ENCODE data around the gene SMAP2. TPM values are rescaled to one million over a fixed set of nuclear protein-coding genes. Genes with fewer than 3 reads are reported as not detected.

The SMAP2 gene
- polyA plus RNA-seq, 3 donors: 302 to 382 (median 359) TPM

GRCh38 chr1:40382108-40382460 is 8.6 kb downstream of the SMAP2 start:
- Histone ChIP-seq H3K4me2 (replicated peaks; ENCODE audit: extremely low read depth, low read length, poor library complexity, severe bottlenecking) (peak overlapping the region; percentile 76), H3K9ac (ENCODE audit: insufficient read depth, low read length, poor library complexity, severe bottlenecking) (peak overlapping the region; percentile 17), H3K27me3 (ENCODE audit: control insufficient read depth in 2 of 2, insufficient read depth in 2 of 2, low read length in 2 of 2) (no peaks in the 10 kb centered on the region), H4K20me1 (ENCODE audit: insufficient read depth, low read length) (peaks cover 27% of the 10 kb centered on the region), H3K4me1 (ENCODE audit: control insufficient read depth in 1 of 2, insufficient read depth in 2 of 2, low read length in 2 of 2) (peaks cover 95 to 96% of the 10 kb centered on the region in 2 donors), H3K4me3 (replicated peaks in 1 of 3; ENCODE audit: low read depth in 2 of 3, low read length in 3 of 3) (peak overlapping the region in 2 of 3 experiments; percentile 41 to 68), H3K27ac (ENCODE audit: low read depth in 1 of 2, low read length in 2 of 2) (peak overlapping the region in 1 of 2 donors; percentile 98), H3K79me2 (ENCODE audit: insufficient read depth, low read length) (peaks cover 94% of the 10 kb centered on the region), H3K9me3 (replicated peaks in 1 of 2; ENCODE audit: control insufficient read depth in 1 of 2, insufficient read depth in 1 of 2, low read length in 2 of 2) (no peaks in the 10 kb centered on the region), H3K36me3 (replicated peaks in 1 of 2; ENCODE audit: control insufficient read depth in 1 of 2, insufficient read depth in 2 of 2, low read length in 2 of 2) (peaks cover 25 to 58% of the 10 kb centered on the region in 2 donors), H2AFZ (ENCODE audit: insufficient read depth, low read depth, low read length, poor library complexity, severe bottlenecking) (no peak overlapping the region)
- Mint-ChIP-seq H3K27ac (peak overlapping the region; percentile 6 to 98 (median 92)), H3K4me1 (peaks cover 94% of the 10 kb centered on the region), H3K36me3 (peaks cover 49 to 67% of the 10 kb centered on the region in 2 donors), H3K9me3 (peaks cover 0 to 2% (median 0%) of the 10 kb centered on the region in 7 donors), H3K27me3 (ENCODE audit: low read depth in 3 of 3) (peaks cover 0 to 2% (median 0%) of the 10 kb centered on the region in 3 donors), H3K4me3 (peak overlapping the region in 1 of 2 donors; percentile 12)
- peak in 1 of 3 donors; percentile 72 for DNase-seq
- no peak for TF ChIP-seq CTCF (IDR thresholded peaks at IDR 0.05)
- intact Hi-C loops (cut with micrococcal nuclease): no loop called here
- 96% methylated on average over 3 of the region's 3 CpGs for WGBS (ENCODE audit: insufficient coverage)

DNA sequence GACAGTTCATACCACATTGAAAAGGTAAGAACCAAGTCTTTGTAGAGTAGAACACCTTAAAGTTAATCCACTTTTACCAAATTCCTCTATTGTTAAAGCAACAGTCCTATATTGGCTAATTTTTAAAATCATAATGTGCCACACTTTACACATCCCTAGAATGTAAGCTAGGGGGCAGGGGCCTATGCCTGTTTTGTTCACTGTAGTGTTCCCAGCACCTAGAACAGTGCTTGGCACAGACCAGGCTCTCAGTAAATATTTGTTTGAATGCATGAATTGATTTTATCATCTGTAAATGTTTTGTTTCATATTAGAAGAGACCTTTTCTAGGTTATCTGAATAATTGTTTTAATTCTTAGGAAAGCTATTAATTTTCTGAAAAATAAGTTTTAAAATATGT is 9.1 kb downstream of the SMAP2 start:
- H3K4me2 ChIP-seq (replicated peaks; ENCODE audit: extremely low read depth, low read length, poor library complexity, severe bottlenecking): peak overlapping the region; percentile 76
- H3K27ac ChIP-seq (ENCODE audit: low read depth in 1 of 2, low read length in 2 of 2): peak overlapping the region; percentile 81 to 98
- H3K9ac ChIP-seq (ENCODE audit: insufficient read depth, low read length, poor library complexity, severe bottlenecking): peak overlapping the region; percentile 17
- H3K4me1 Mint-ChIP-seq: peaks cover 93% of the 10 kb centered on the region
- intact Hi-C loops (cut with micrococcal nuclease): no loop called here
- peaks cover 22% of the 10 kb centered on the region for H4K20me1 ChIP-seq (ENCODE audit: insufficient read depth, low read length)
- H2AFZ ChIP-seq (ENCODE audit: insufficient read depth, low read depth, low read length, poor library complexity, severe bottlenecking): no peak overlapping the region
- H3K4me3 Mint-ChIP-seq: peak overlapping the region; percentile 62 to 83
- no peak for TF ChIP-seq CTCF (IDR thresholded peaks at IDR 0.05)
- peaks cover 0 to 2% (median 0%) of the 10 kb centered on the region in 7 donors for H3K9me3 Mint-ChIP-seq
- peaks cover 0 to 2% (median 0%) of the 10 kb centered on the region in 3 donors for H3K27me3 Mint-ChIP-seq (ENCODE audit: low read depth in 3 of 3)
- no peaks in the 10 kb centered on the region for H3K27me3 ChIP-seq (ENCODE audit: control insufficient read depth in 2 of 2, insufficient read depth in 2 of 2, low read length in 2 of 2)
- H3K4me1 ChIP-seq (ENCODE audit: control insufficient read depth in 1 of 2, insufficient read depth in 2 of 2, low read length in 2 of 2): peaks cover 95 to 96% of the 10 kb centered on the region in 2 donors
- peaks cover 20 to 52% of the 10 kb centered on the region in 2 donors for H3K36me3 ChIP-seq (replicated peaks in 1 of 2; ENCODE audit: control insufficient read depth in 1 of 2, insufficient read depth in 2 of 2, low read length in 2 of 2)
- no peaks in the 10 kb centered on the region for H3K9me3 ChIP-seq (replicated peaks in 1 of 2; ENCODE audit: control insufficient read depth in 1 of 2, insufficient read depth in 1 of 2, low read length in 2 of 2)
- peaks cover 47 to 66% of the 10 kb centered on the region in 2 donors for H3K36me3 Mint-ChIP-seq
- H3K27ac Mint-ChIP-seq: peak overlapping the region; percentile 95 to 99 (median 98)
- DNase-seq: no peak
- peak overlapping the region in 1 of 3 experiments; percentile 68 for H3K4me3 ChIP-seq (replicated peaks in 1 of 3; ENCODE audit: low read depth in 2 of 3, low read length in 3 of 3)
- H3K79me2 ChIP-seq (ENCODE audit: insufficient read depth, low read length): peaks cover 94% of the 10 kb centered on the region

Data from CD14-positive monocyte (primary cell).